Gastroesophageal sphincter (tissue), 4 donors: ENCODE measurements around the gene KCNJ1. TPM values are rescaled to one million over a fixed set of nuclear protein-coding genes. Genes with fewer than 3 reads are reported as not detected.

Source experiments
- ATAC-seq: fragments of 150-250 bp; one replicate; pipeline ENCODE4 v1.9.1; 2016; ENCODE audit warnings: mild to moderate bottlenecking, moderate library complexity
- H3K27ac ChIP-seq, 4 donors: fragments of 200-600 bp; sonication (generic) in 3 of 4; 1 replicate in 3 of 4; 2 replicates in 1 of 4; pipeline ENCODE4 v1.5.1; 2016 to 2019
- H3K27me3 ChIP-seq: fragments of 200-600 bp; sonication (generic); one replicate; pipeline ENCODE4 v1.5.1; 2019
- H3K36me3 ChIP-seq, 2 donors: fragments of 200-600 bp; sonication (generic); one replicate each; pipeline ENCODE4 v1.5.1; 2019; ENCODE audit warnings: control low read depth in 1 of 2
- H3K4me1 ChIP-seq, 3 donors: fragments of 200-600 bp; sonication (generic); 1 replicate in 2 of 3; 2 replicates in 1 of 3; pipeline ENCODE4 v1.5.1; 2016 to 2019; ENCODE audit warnings: control low read depth in 2 of 3
- H3K4me3 ChIP-seq, 2 donors: fragments of 200-600 bp; sonication (generic); one replicate each; pipeline ENCODE4 v1.5.1; 2019; ENCODE audit warnings: mild to moderate bottlenecking in 1 of 2, moderate library complexity in 1 of 2
- H3K9me3 ChIP-seq, 3 donors: fragments of 200-600 bp; sonication (generic); one replicate each; pipeline ENCODE4 v1.5.1; 2017 to 2019; ENCODE audit warnings: control low read depth in 2 of 3
- CTCF ChIP-seq, 4 experiments: fragments of 200-600 bp in 2 of 4; fragments of 450-650 bp in 2 of 4; sonication (generic) in 1 of 4; IDR thresholded peaks; one replicate each; pipeline ENCODE4 v1.5.1; 2017 to 2019; ENCODE audit warnings: antibody characterized with exemption in 4 of 4, mild to moderate bottlenecking in 2 of 4, moderate library complexity in 2 of 4
- EP300 ChIP-seq: sonication (generic); formaldehyde crosslinking; IDR thresholded peaks from one replicate; pipeline ENCODE4 v1.6.1; 2017; ENCODE audit warnings: antibody characterized with exemption, mild to moderate bottlenecking
- POLR2A ChIP-seq, 2 donors: fragments of 450-650 bp; IDR thresholded peaks; one replicate each; pipeline ENCODE4 v1.6.1; 2017; ENCODE audit warnings: antibody characterized with exemption in 2 of 2, mild to moderate bottlenecking in 2 of 2, moderate library complexity in 1 of 2
- POLR2AphosphoS5 ChIP-seq: sonication (generic); formaldehyde crosslinking; IDR thresholded peaks from one replicate; pipeline ENCODE4 v1.6.1; 2017; ENCODE audit warnings: antibody characterized with exemption
- WGBS, 2 donors: methylation state at CpG; one replicate each; pipeline ENCODE4 v1.1.5; 2018; ENCODE audit warnings: low coverage in 1 of 2; 5-methylcytosine and 5-hydroxymethylcytosine counted together
- total RNA-seq, 4 donors: library from RNA; depleted of rRNA; stranded (reverse); fragments of >200 nt; gene quantifications; one replicate each; pipeline ENCODE4 v1.1.0, GENCODE V29; 2016

The KCNJ1 gene
- total RNA-seq, 4 donors from 2014 or later, result 0.27 TPM; not detected in 3

- peaks cover 0 to 11% (median 0%) of the 10 kb centered on the region in 3 donors for H3K4me1 ChIP-seq
- no peak overlapping the region for H3K4me3 ChIP-seq
- H3K27ac ChIP-seq, result no peak overlapping the region
- no peaks in the 10 kb centered on the region for H3K36me3 ChIP-seq
- no peaks in the 10 kb centered on the region for H3K9me3 ChIP-seq
- no peak for ATAC-seq
- H3K27me3 ChIP-seq, result peaks cover 25% of the 10 kb centered on the region
- TF ChIP-seq POLR2A (IDR thresholded peaks at IDR 0.05), result no peak
- TF ChIP-seq EP300, result no peak
- TF ChIP-seq CTCF (IDR thresholded peaks at IDR 0.05), result no peak
- TF ChIP-seq POLR2AphosphoS5, result no peak
- 88 to 90% methylated on average over 4 to 9 of the region's 20 CpGs for WGBS, 2 donors
Measured at GRCh38 chr11:128825050-128825784, 41.9 kb downstream of the KCNJ1 start.

GRCh38 chr11:128824191-128825049 lies 42.7 kb downstream of the KCNJ1 start:
- ATAC-seq, result no peak
- H3K4me3 ChIP-seq, result peak overlapping the region in 1 of 2 donors; percentile 25

GRCh38 chr11:128823753-128824152 lies 43.3 kb downstream of the KCNJ1 start:
- no peak for TF ChIP-seq EP300
- TF ChIP-seq POLR2A (IDR thresholded peaks at IDR 0.05), result no peak
- TF ChIP-seq CTCF (IDR thresholded peaks at IDR 0.05), result no peak
- no peak for TF ChIP-seq POLR2AphosphoS5
- Histone ChIP-seq H3K4me1 (peaks cover 0 to 11% (median 0%) of the 10 kb centered on the region in 3 donors), H3K27me3 (peaks cover 34% of the 10 kb centered on the region), H3K27ac (no peak overlapping the region), H3K4me3 (peak overlapping the region in 1 of 2 donors; percentile 25), H3K36me3 (no peaks in the 10 kb centered on the region), H3K9me3 (no peaks in the 10 kb centered on the region)
- 80% methylated on average over 1 of the region's 11 CpGs; no CpG with 5 or more reads in 1 of the 2 donors for WGBS, 2 donors
- ATAC-seq, result no peak

More at GRCh38 chr11:128824191-128825049, 42.7 kb downstream of the KCNJ1 start:
- 14 to 46% methylated on average over 19 to 23 of the region's 68 CpGs for WGBS, 2 donors
- Histone ChIP-seq H3K36me3 (no peaks in the 10 kb centered on the region), H3K27ac (no peak overlapping the region), H3K4me1 (peaks cover 0 to 11% (median 0%) of the 10 kb centered on the region in 3 donors), H3K27me3 (peaks cover 28% of the 10 kb centered on the region), H3K9me3 (no peaks in the 10 kb centered on the region)
- TF ChIP-seq EP300, result no peak
- no peak for TF ChIP-seq POLR2A (IDR thresholded peaks at IDR 0.05)
- TF ChIP-seq CTCF (IDR thresholded peaks at IDR 0.05), result no peak
- TF ChIP-seq POLR2AphosphoS5, result no peak

- Histone ChIP-seq H3K4me1 (peaks cover 0 to 11% (median 0%) of the 10 kb centered on the region in 3 donors), H3K4me3 (no peak overlapping the region), H3K27me3 (peaks cover 34% of the 10 kb centered on the region), H3K36me3 (no peaks in the 10 kb centered on the region), H3K27ac (no peak overlapping the region), H3K9me3 (no peaks in the 10 kb centered on the region)
- TF ChIP-seq CTCF (IDR thresholded peaks at IDR 0.05) (no peak), POLR2A (IDR thresholded peaks at IDR 0.05) (no peak), POLR2AphosphoS5 (no peak)
- no peak for ATAC-seq
- 83% methylated on average over 2 of the region's 2 CpGs; no CpG with 5 or more reads in 1 of the 2 donors for WGBS, 2 donors
Measured at GRCh38 chr11:128822130-128822529, 45.0 kb downstream of the KCNJ1 start.
